AG04450 (cell line): ENCODE data around the gene CHRNA5. TPM values are rescaled to one million over a fixed set of nuclear protein-coding genes. Genes with fewer than 3 reads are reported as not detected.

ENCODE experiments used
- CTCF ChIA-PET: fragments of 300-600, 350-600 bp; formaldehyde crosslinking; extraction: SDS; loops from one replicate; lab custom pipeline; 2022; ENCODE audit warnings: antibody characterized with exemption, inconsistent platforms; lab: Charles Lee
- POLR2A ChIA-PET: fragments of 350-600 bp; formaldehyde crosslinking; extraction: SDS; loops from one replicate; lab custom pipeline; 2021; ENCODE audit warnings: antibody characterized with exemption, inconsistent platforms; lab: Yijun Ruan, JAX
- DNase-seq: peaks from one replicate; pipeline ENCODE4 v3.0.0-alpha.2; 2011; ENCODE audit warnings: low read depth, low spot score
- H3K27ac ChIP-seq: one replicate; pipeline ENCODE4 v1.5.1; 2012; ENCODE audit warnings: low read depth, low read length, control low read depth
- H3K27me3 ChIP-seq: one replicate; pipeline ENCODE4 v1.6.0; 2012; ENCODE audit warnings: low read length; ENCODE audit not compliant: control insufficient read depth, insufficient read depth
- H3K4me3 ChIP-seq: 2 replicates; pipeline ENCODE4 v1.5.1; 2011; ENCODE audit warnings: mild to moderate bottlenecking, low read depth, low read length, control low read depth
- H3K9me3 ChIP-seq: 2 replicates; pipeline ENCODE4 v1.5.1; 2012; ENCODE audit warnings: low read length; ENCODE audit not compliant: control insufficient read depth, insufficient read depth
- polyA plus RNA-seq: library from polyadenylated mRNA; depleted of rRNA; stranded (reverse); fragments of >200 nt; gene quantifications from 2 replicates; pipeline ENCODE4 v1.2.3, GENCODE V29; 2011
- TF ChIP-seq, protein P1 (sequence below): IDR thresholded peaks from 2 replicates; pipeline ENCODE4 v1.5.1; 2011; ENCODE audit warnings: low read depth, low read length, control low read depth, inconsistent platforms

Gene CHRNA5
- polyA plus RNA-seq, 1 experiment: 5.2 TPM

DNA sequence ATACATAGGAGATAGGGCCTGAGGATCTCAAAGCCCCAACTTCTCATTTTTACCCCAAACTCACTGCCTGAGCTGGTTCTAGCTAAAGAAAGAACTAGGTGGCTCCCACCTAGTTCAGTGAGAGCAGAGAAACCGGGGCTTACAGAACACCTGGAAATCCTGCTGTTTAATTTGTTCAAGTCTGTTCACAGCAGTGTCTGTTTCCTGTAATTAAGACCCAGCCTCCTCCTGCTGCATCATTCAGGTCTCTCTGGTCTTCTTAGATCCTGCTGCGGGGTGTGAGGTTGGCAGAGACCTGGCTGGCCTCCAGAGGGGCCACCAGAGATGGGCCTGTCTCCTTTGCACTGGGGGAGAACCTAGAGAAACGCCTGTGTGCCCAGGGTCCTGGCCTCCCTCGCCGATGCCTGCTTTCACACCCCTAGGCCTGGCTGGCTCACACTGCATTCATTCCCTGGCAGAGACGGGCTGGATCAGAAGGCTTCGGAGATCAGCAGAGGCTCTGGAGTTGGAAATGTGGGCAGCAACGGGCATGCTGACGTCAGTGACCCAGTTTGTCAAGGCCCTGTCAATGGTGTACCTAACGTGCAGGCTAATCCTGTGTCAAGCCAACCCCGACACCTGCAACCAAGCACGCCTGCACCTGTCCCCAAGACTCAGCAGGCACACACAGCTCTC is 60.4 kb downstream of the CHRNA5 start:
- POLR2A ChIA-PET: no interaction called here
- TF ChIP-seq, protein P1, sequence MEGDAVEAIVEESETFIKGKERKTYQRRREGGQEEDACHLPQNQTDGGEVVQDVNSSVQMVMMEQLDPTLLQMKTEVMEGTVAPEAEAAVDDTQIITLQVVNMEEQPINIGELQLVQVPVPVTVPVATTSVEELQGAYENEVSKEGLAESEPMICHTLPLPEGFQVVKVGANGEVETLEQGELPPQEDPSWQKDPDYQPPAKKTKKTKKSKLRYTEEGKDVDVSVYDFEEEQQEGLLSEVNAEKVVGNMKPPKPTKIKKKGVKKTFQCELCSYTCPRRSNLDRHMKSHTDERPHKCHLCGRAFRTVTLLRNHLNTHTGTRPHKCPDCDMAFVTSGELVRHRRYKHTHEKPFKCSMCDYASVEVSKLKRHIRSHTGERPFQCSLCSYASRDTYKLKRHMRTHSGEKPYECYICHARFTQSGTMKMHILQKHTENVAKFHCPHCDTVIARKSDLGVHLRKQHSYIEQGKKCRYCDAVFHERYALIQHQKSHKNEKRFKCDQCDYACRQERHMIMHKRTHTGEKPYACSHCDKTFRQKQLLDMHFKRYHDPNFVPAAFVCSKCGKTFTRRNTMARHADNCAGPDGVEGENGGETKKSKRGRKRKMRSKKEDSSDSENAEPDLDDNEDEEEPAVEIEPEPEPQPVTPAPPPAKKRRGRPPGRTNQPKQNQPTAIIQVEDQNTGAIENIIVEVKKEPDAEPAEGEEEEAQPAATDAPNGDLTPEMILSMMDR: no peak
- Histone ChIP-seq H3K4me3 (no peak overlapping the region), H3K9me3 (no peaks in the 10 kb centered on the region), H3K27me3 (peaks cover 38% of the 10 kb centered on the region), H3K27ac (no peak overlapping the region)
- no peak for DNase-seq
- CTCF ChIA-PET: interaction anchor here (0.6 to 1.3 kb wide), 2 partner anchors 10 to 100 kb away, joined by 3 read pairs; no protein-coding TSS in a partner anchor

DNA sequence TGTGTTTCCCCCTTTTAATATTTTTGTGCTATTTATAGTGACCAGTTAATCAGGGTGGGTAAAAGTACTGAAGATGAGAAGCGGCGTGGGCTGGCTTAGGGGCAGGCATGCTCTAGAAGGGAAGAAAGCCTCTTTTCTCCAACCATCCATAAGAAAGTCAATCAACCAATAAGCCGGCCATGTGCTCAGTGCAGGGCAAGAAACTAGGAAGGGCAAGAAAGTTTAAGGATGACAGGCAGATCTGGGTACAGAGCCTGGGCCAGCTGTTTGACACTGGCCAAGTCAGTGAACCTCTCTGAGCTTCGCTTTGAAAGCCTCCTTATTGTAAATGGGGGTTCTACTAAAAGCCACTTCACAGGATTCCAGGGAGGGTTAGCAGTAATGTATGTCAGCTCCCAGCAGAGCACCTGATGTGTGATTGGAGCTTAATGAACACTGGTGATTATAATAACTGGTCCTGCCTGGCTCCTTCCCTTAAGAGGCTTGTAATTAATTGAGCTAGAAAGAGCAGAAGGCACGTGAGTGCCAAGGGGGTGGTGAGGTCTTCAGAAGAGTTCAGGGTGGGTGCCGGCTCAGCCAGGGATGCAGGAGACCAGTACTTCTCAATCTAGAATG is 61.2 kb downstream of the CHRNA5 start:
- TF ChIP-seq, protein P1: no peak
- CTCF ChIA-PET: interaction anchor here (1.3 kb wide), 1 partner anchor 11 kb away, joined by 3 read pairs; no protein-coding TSS in a partner anchor
- no peak for DNase-seq
- no peaks in the 10 kb centered on the region for H3K9me3 ChIP-seq
- no peak overlapping the region for H3K4me3 ChIP-seq
- H3K27ac ChIP-seq: no peak overlapping the region
- H3K27me3 ChIP-seq: peaks cover 38% of the 10 kb centered on the region
- POLR2A ChIA-PET: no interaction called here

DNA sequence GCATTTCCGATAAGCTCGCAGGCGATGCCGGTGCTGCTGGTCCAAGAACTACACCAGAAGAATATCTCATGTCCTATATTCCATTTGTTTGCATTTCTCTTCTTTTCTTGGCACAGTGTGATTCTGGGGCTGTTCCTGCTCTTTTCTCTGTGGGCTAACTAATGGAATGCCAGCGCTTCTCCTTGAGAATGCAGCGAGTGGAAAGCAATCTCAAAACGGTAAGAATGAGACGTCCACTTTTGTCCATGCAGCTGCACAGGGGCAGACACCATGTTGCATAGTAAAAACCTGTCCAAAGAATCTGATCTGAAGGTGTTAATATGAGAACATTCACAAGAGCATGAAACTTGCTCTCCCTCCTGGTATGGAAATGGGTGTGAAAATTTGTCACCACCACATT is 62.0 kb downstream of the CHRNA5 start:
- CTCF ChIA-PET: interaction anchor here (1.3 kb wide), 1 partner anchor 12 kb away, joined by 3 read pairs; no protein-coding TSS in a partner anchor
- POLR2A ChIA-PET: no interaction called here
- DNase-seq: no peak
- TF ChIP-seq, protein P1: no peak
- no peaks in the 10 kb centered on the region for H3K9me3 ChIP-seq
- H3K4me3 ChIP-seq: no peak overlapping the region
- peaks cover 37% of the 10 kb centered on the region for H3K27me3 ChIP-seq
- no peak overlapping the region for H3K27ac ChIP-seq

DNA sequence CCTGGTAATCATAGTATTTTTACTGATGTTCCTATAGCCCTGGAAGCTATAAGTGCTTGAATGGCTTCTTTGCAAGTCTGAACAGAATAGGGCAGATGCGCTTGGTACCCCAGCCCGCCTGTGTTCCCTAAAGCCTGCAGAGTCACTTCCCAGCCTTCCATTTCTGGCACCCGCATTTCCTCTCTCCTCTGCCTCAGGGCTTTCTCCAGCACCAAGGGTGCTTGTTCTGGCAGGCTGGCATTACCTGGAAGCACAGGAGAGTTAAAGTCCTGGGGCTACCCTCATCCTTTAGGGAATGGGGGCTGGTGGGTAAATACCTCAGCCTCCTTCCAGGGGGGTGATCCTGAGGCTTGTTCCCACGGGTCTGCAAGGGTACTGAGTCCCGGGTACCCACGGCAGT is 62.9 kb downstream of the CHRNA5 start:
- H3K27ac ChIP-seq: no peak overlapping the region
- no peaks in the 10 kb centered on the region; the same call in 1 of the 2 replicates for H3K9me3 ChIP-seq
- TF ChIP-seq, protein P1: no peak
- no peak overlapping the region for H3K4me3 ChIP-seq
- POLR2A ChIA-PET: no interaction called here
- peaks cover 29% of the 10 kb centered on the region for H3K27me3 ChIP-seq
- no peak for DNase-seq
- CTCF ChIA-PET: interaction anchor here (0.6 kb wide), 1 partner anchor 63 kb away, joined by 3 read pairs; no protein-coding TSS in a partner anchor
